Glutamatergic neuron (in vitro differentiated cells): ENCODE results near the gene WWTR1. TPM values are rescaled to one million over a fixed set of nuclear protein-coding genes. Genes with fewer than 3 reads are reported as not detected.

Source experiments
- DNase-seq: peaks from one replicate; pipeline ENCODE4 v3.0.0; 2022
- H3K27ac Mint-ChIP-seq: one replicate; pipeline ENCODE4 v1.8.0; 2020; ENCODE audit warnings: mild to moderate bottlenecking, mixed read lengths, inconsistent platforms; ENCODE audit not compliant: unreplicated experiment
- H3K27me3 Mint-ChIP-seq: one replicate; pipeline ENCODE4 v1.8.0; 2020; ENCODE audit warnings: mild to moderate bottlenecking, moderate library complexity, mixed read lengths, inconsistent platforms; ENCODE audit not compliant: unreplicated experiment
- H3K36me3 Mint-ChIP-seq: one replicate; pipeline ENCODE4 v1.8.0; 2020; ENCODE audit warnings: mild to moderate bottlenecking, mixed read lengths, inconsistent platforms; ENCODE audit not compliant: unreplicated experiment
- H3K4me1 Mint-ChIP-seq: one replicate; pipeline ENCODE4 v1.8.0; 2020; ENCODE audit warnings: mild to moderate bottlenecking, low read depth, mixed read lengths, inconsistent platforms; ENCODE audit not compliant: unreplicated experiment
- H3K4me3 Mint-ChIP-seq: one replicate; pipeline ENCODE4 v1.8.0; 2020; ENCODE audit warnings: mild to moderate bottlenecking, mixed read lengths, inconsistent platforms; ENCODE audit not compliant: unreplicated experiment
- H3K9me3 Mint-ChIP-seq: one replicate; pipeline ENCODE4 v1.8.0; 2020; ENCODE audit warnings: mild to moderate bottlenecking, moderate library complexity, mixed read lengths, inconsistent platforms; ENCODE audit not compliant: unreplicated experiment
- total RNA-seq: library from RNA; stranded (reverse); fragmentation: NEBNext Ultra II Directional; extraction: Animal tissue kit (Norgen Biotek cat#: 25700); gene quantifications from one replicate; pipeline ENCODE4 v1.2.1, GENCODE V29; 2021; ENCODE audit not compliant: unreplicated experiment
- TF ChIP-seq, protein P1 (sequence below): fragments of 200-600 bp; sonication (generic); IDR thresholded peaks from one replicate; pipeline ENCODE4 v1.5.0; 2021; ENCODE audit not compliant: partially characterized antibody, unreplicated experiment

The WWTR1 gene
- total RNA-seq, 1 donor from 2014 or later = 2.3 TPM

DNA sequence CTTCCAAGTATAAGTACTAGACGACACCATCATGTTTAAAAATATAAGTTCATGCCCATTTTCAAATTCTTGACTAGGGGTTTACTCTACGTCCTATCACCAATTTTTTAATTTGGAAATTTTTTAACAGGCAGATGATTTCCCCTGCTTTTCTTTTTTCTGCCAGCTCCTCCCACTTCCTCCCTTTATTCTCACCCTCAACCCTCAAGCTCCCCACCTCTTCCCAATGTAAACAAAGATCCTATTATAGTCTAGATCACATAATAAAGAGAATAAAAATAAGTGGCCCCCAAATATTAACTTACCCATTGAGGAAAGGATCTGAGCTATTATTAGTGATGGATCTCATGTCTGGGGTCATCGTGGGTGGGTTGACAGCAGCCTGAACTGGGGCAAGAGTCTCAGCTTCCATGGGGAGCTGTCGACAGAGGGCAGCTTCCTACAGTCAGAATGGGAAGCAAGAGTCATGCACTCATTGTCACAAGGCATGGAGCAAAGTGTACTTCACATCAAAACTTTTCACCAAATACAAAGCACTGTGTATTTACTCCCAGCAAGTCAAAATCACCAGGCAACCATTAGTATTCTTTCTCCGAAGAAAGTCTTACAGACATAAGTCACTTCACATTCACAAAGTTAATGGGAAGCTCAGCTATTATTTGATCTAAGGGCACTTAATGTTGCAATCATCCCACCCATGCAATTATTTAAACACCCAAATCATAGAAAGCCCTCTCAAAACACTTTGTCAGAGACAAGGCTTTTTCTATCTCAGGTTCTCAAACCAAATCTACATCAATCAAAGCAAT lies 130.1 kb downstream of the WWTR1 start:
- no peak for DNase-seq
- Mint-ChIP-seq H3K4me3 (no peak overlapping the region), H3K4me1 (peaks cover 5% of the 10 kb centered on the region), H3K36me3 (no peaks in the 10 kb centered on the region), H3K27ac (no peak overlapping the region), H3K9me3 (no peaks in the 10 kb centered on the region), H3K27me3 (peaks cover 4% of the 10 kb centered on the region)
- TF ChIP-seq, protein P1, sequence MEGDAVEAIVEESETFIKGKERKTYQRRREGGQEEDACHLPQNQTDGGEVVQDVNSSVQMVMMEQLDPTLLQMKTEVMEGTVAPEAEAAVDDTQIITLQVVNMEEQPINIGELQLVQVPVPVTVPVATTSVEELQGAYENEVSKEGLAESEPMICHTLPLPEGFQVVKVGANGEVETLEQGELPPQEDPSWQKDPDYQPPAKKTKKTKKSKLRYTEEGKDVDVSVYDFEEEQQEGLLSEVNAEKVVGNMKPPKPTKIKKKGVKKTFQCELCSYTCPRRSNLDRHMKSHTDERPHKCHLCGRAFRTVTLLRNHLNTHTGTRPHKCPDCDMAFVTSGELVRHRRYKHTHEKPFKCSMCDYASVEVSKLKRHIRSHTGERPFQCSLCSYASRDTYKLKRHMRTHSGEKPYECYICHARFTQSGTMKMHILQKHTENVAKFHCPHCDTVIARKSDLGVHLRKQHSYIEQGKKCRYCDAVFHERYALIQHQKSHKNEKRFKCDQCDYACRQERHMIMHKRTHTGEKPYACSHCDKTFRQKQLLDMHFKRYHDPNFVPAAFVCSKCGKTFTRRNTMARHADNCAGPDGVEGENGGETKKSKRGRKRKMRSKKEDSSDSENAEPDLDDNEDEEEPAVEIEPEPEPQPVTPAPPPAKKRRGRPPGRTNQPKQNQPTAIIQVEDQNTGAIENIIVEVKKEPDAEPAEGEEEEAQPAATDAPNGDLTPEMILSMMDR = no peak

DNA sequence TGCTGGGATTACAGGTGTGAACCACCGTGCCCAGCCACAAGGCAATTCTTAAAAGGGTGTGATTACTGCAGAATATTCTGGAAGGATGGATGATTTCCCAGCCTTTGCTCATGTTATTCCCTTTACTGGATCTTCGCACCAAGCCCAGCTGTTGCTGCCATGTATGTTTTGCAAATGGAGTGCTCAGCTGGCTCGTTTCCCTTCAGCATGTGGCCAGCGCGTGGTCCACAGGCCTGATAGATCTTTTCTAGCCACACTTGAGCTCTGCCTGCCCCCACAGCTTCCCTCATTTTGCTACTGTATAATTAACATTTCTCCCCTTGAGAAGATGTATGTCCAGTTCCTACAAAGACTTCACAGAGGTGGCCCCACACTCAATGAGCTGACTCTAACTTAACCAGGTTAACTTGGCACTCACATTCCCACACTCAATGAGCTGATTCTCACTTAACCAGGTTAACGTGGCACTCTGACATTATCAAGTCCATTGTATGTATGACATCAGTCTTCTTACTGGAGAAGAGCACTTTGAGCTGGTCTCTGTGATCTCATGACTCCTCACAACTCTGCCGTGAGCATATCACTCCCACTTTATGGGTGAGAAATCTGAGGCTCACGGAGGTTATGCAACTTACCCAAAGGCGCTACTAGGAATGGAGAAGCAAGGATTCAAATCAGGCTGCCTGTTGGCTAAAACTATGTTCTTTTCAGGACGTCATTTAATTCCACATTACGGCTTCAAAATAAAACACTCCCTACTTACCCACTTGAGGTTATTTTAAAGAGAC lies 134.1 kb downstream of the WWTR1 start:
- TF ChIP-seq, protein P1 = no peak

DNA sequence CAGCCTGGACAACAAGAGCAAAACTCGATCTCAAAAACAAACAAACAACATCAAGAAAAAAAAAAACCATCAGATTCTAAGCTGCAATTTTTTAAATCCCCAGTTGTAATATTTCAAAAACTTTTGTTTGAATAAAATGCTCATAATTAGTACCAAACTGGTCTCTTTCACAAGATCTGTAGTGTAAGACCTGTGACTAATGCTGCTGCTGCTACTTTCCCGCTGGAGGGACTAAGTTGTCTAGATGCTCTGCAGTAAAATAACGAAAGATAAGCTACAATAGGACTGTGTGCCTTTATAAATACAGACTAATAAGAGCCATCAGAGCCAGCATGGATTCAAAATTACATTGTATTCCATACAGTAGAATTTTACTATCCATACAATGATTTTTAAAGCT lies 137.9 kb downstream of the WWTR1 start:
- no peak overlapping the region for H3K4me3 Mint-ChIP-seq
- no peaks in the 10 kb centered on the region for H3K36me3 Mint-ChIP-seq
- no peak for DNase-seq
- no peaks in the 10 kb centered on the region for H3K27me3 Mint-ChIP-seq
- no peaks in the 10 kb centered on the region for H3K9me3 Mint-ChIP-seq
- H3K27ac Mint-ChIP-seq = no peak overlapping the region
- TF ChIP-seq, protein P1 = no peak
- no peaks in the 10 kb centered on the region for H3K4me1 Mint-ChIP-seq

More for the DNA sequence above, 134.1 kb downstream of the WWTR1 start:
- H3K4me3 Mint-ChIP-seq = no peak overlapping the region
- no peak for DNase-seq
- H3K9me3 Mint-ChIP-seq = no peaks in the 10 kb centered on the region
- no peaks in the 10 kb centered on the region for H3K27me3 Mint-ChIP-seq
- H3K27ac Mint-ChIP-seq = no peak overlapping the region
- no peaks in the 10 kb centered on the region for H3K36me3 Mint-ChIP-seq
- peaks cover 2% of the 10 kb centered on the region for H3K4me1 Mint-ChIP-seq

DNA sequence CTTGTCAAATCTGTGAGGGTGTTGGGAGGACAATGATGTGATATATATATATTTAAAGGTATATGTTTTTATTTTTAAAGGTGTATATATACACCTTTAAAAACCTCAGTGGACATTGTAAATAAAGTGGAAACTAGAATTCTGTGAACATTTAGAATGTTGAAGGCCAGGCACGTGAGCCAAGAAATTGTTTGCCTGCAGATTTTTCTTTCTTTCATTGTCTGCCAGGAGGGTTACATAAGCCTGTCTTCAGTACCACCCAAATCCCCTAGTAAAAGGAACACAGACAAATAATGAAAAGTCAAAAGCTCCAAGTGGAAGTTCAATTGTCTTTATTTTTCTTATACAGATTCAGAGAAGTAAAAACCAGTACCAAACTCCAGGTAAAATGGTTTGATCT lies 140.9 kb downstream of the WWTR1 start:
- DNase-seq = no peak
- H3K9me3 Mint-ChIP-seq = no peaks in the 10 kb centered on the region
- no peaks in the 10 kb centered on the region for H3K27me3 Mint-ChIP-seq
- peaks cover 4% of the 10 kb centered on the region for H3K4me1 Mint-ChIP-seq
- TF ChIP-seq, protein P1 = no peak
- no peak overlapping the region for H3K4me3 Mint-ChIP-seq
- no peak overlapping the region for H3K27ac Mint-ChIP-seq
- H3K36me3 Mint-ChIP-seq = no peaks in the 10 kb centered on the region

DNA sequence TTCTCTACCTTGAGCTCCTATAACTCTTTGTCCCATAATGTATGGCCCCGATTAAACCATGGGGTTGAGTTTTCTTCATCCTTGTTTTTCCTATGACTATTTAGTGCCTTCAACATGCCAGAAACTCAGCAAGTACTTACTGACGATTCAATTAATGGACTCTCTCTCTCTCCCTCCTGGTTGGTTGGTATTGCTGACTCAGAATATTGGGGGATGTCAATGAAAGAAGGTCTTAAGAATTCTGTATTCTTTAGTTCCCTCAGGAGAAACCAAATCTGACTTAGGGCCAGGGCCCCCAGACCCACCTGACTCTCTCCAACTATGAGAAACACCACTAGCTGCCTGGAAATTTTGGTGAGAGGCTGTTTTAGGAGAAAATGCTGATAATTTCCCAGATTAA lies 142.6 kb downstream of the WWTR1 start:
- H3K9me3 Mint-ChIP-seq = no peaks in the 10 kb centered on the region
- TF ChIP-seq, protein P1 = no peak

More for the DNA sequence above, 142.6 kb downstream of the WWTR1 start:
- Mint-ChIP-seq H3K27me3 (no peaks in the 10 kb centered on the region), H3K27ac (no peak overlapping the region), H3K4me3 (no peak overlapping the region), H3K36me3 (no peaks in the 10 kb centered on the region), H3K4me1 (peaks cover 4% of the 10 kb centered on the region)
- DNase-seq = no peak
